ENCODE data around the gene PIP5K1B.

The PIP5K1B gene

GRCh38 chr9:68914751-68915150, 209.7 kb downstream of the PIP5K1B start:
- TF ChIP-seq YY1 (IDR thresholded peaks at IDR 0.05; ENCODE audit: low read depth) (no peak), CREB1 (IDR thresholded peaks at IDR 0.05; ENCODE audit: low read depth) (no peak), EGR1 (IDR thresholded peaks at IDR 0.05) (no peak), EP300 (IDR thresholded peaks at IDR 0.05; ENCODE audit: borderline replicate concordance) (no peak), TAF1 (IDR thresholded peaks at IDR 0.05; ENCODE audit: low read depth) (no peak), REST (IDR thresholded peaks at IDR 0.05; ENCODE audit: low read depth) (no peak), TCF12 (IDR thresholded peaks at IDR 0.05; ENCODE audit: low read depth) (no peak), MAX (IDR thresholded peaks at IDR 0.05) (no peak), FOXM1 (IDR thresholded peaks at IDR 0.05; ENCODE audit: borderline replicate concordance, low read depth) (no peak), NFIC (IDR thresholded peaks at IDR 0.05) (no peak), USF1 (IDR thresholded peaks at IDR 0.05) (no peak), CEBPB (IDR thresholded peaks at IDR 0.05) (no peak)

GRCh38 chr9:68919661-68920060, 214.6 kb downstream of the PIP5K1B start:
- TF ChIP-seq CEBPB (IDR thresholded peaks at IDR 0.05) (no peak), YY1 (IDR thresholded peaks at IDR 0.05; ENCODE audit: low read depth) (no peak), TCF12 (IDR thresholded peaks at IDR 0.05; ENCODE audit: low read depth) (no peak), FOXM1 (IDR thresholded peaks at IDR 0.05; ENCODE audit: borderline replicate concordance, low read depth) (no peak), CREB1 (IDR thresholded peaks at IDR 0.05; ENCODE audit: low read depth) (no peak)

- no peak for TF ChIP-seq CREB1 (IDR thresholded peaks at IDR 0.05; ENCODE audit: low read depth)
- TF ChIP-seq YY1 (IDR thresholded peaks at IDR 0.05; ENCODE audit: low read depth): no peak
- TF ChIP-seq RAD21 (IDR thresholded peaks at IDR 0.05; ENCODE audit: low read depth): no peak
- TF ChIP-seq USF1 (IDR thresholded peaks at IDR 0.05): no peak
- TF ChIP-seq EGR1 (IDR thresholded peaks at IDR 0.05): no peak
- no peak for TF ChIP-seq ZBTB7A (IDR thresholded peaks at IDR 0.05; ENCODE audit: low read depth)
- TF ChIP-seq TAF1 (IDR thresholded peaks at IDR 0.05; ENCODE audit: low read depth): no peak
- no peak for TF ChIP-seq TEAD4 (IDR thresholded peaks at IDR 0.05)
- no peak for TF ChIP-seq FOXM1 (IDR thresholded peaks at IDR 0.05; ENCODE audit: borderline replicate concordance, low read depth)
- TF ChIP-seq MAX (IDR thresholded peaks at IDR 0.05): no peak
- no peak for TF ChIP-seq REST (IDR thresholded peaks at IDR 0.05; ENCODE audit: low read depth)
- no peak for TF ChIP-seq EP300 (IDR thresholded peaks at IDR 0.05; ENCODE audit: borderline replicate concordance)
- no peak for TF ChIP-seq NFIC (IDR thresholded peaks at IDR 0.05)
- no peak for TF ChIP-seq TCF12 (IDR thresholded peaks at IDR 0.05; ENCODE audit: low read depth)
- no peak for TF ChIP-seq CEBPB (IDR thresholded peaks at IDR 0.05)
Observed at GRCh38 chr9:68920921-68921320, 215.9 kb downstream of the PIP5K1B start.

GRCh38 chr9:68923480-68923879, 218.4 kb downstream of the PIP5K1B start:
- TF ChIP-seq ZBTB7A (IDR thresholded peaks at IDR 0.05; ENCODE audit: low read depth) (no peak), CEBPB (IDR thresholded peaks at IDR 0.05) (no peak), YY1 (IDR thresholded peaks at IDR 0.05; ENCODE audit: low read depth) (no peak), CREB1 (IDR thresholded peaks at IDR 0.05; ENCODE audit: low read depth) (no peak), USF1 (IDR thresholded peaks at IDR 0.05) (no peak), MAX (IDR thresholded peaks at IDR 0.05) (no peak), TCF12 (IDR thresholded peaks at IDR 0.05; ENCODE audit: low read depth) (no peak), TAF1 (IDR thresholded peaks at IDR 0.05; ENCODE audit: low read depth) (no peak), NFIC (IDR thresholded peaks at IDR 0.05) (no peak), REST (IDR thresholded peaks at IDR 0.05; ENCODE audit: low read depth) (no peak), FOXM1 (IDR thresholded peaks at IDR 0.05; ENCODE audit: borderline replicate concordance, low read depth) (no peak), EGR1 (IDR thresholded peaks at IDR 0.05) (no peak), RAD21 (IDR thresholded peaks at IDR 0.05; ENCODE audit: low read depth) (no peak), TEAD4 (IDR thresholded peaks at IDR 0.05) (no peak), EP300 (IDR thresholded peaks at IDR 0.05; ENCODE audit: borderline replicate concordance) (no peak)
